ENCODE results near the gene CUL3.
"Not testable (repeated sequence)": the region's sequence is repeated elsewhere in the genome, so short reads cannot be mapped to it uniquely, and the experiment has no call there.

Gene CUL3

DNA sequence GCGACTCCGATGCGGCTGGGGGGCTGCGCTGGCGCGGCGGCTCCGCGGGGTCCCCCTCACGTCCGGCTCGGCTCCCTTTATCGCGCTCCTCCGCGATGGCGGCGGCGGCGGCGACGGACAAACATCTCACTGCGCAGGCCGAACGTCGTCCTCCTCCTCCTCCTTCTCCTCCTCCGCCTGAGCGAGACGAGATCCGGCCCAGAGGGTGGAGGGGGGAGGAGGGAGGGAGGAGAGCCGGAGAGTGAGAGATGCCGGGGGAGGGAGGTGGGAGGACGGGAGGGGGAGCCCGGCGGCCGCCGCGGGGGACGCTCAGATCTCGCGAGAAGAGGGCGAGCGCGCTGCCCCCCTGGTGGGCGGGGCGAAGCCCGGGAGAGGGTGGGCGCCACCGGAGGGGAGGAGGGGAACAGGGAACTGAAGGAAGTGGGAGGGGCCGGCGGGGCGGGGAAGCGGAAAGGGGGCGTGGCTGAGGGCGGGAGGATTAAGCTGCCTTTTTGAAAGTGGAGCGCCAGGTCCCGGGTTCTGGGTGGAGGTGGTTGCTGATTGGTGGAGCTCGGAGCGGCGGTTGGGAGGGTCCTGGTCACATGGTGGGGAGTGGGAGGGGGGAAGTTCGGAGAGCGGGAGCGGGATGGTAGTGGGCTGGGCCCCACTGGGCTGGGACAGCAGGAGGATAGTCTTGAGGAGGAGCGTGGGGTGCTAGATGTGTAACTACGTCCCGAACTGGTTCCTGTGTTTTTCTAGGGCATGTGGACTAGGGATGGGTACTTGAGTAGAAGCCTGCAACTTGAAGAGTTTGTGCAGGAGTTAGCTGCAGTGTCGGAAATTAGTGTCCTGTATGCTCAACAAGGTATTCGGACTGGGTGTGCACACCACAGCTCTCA lies at the start of gene CUL3:
Gene CUL3 (minus strand): TSS at position 153 of the 878 bp plus-strand sequence. CDS start 354 bp downstream, outside the sequence.
- peak; percentile 99 for DNase-seq (ENCODE audit: low spot score)

DNA sequence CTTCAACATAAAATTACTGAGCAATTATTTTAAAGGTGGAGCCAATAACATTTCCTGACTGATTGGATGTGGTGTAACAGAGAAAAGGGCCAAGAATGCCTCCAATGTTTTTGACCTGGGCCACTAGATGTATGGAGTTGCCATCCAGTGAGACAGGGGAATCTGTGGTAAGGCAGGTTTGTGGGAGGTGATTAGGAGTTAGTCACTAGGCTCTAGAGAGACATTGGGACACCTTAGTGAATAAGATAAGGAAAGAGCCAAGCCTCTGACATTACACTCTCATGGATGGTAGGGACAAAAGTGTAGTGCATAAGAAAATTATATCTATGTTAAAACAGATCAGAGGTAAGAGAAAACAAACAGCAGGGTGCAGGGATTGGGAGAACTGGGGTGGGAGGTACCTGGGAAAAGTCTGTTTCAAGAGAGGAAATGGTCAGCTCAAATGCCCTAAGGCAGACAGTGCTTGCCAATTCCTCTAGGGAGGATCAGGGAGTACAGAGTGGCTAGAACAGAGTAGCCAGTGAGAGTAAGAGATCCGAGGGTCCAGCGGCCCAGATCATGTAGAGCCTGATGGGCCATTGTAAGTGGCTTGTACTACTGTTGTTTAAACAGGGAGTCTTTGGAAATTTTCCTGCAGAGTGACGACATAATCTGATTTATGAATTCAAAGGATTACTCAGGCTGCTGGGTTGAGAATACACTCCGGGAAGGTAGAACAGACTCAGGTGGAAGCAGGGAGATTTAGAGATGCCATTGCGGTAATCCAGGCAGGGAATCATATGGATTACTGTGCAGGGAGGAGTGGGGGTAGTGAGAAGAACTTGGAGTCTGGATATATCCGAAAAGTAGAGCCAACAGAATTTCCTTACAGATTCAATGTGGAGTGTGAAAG lies 45.7 kb upstream of the CUL3 start:
- DNase-seq (ENCODE audit: low spot score): no peak

DNA sequence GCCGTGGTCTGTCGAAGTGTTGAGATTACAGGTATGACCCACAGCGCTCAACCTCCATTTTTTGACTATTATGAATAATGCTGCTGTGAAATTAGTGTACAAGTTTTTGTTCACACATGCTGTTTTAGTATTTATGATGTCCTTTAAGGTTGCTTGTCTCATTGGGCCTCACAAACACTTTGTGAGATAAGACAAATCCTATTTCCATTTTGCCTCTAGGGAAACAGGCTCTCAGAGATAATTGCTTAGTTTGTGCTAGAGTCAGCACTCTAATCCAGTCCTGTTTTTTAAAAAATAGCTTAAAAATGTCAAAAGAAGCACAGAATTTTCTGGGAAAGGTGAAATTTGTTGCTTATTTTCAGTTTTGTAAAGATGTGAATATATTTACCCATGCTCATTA lies 43.3 kb upstream of the CUL3 start:
- DNase-seq (ENCODE audit: low spot score): no peak

DNA sequence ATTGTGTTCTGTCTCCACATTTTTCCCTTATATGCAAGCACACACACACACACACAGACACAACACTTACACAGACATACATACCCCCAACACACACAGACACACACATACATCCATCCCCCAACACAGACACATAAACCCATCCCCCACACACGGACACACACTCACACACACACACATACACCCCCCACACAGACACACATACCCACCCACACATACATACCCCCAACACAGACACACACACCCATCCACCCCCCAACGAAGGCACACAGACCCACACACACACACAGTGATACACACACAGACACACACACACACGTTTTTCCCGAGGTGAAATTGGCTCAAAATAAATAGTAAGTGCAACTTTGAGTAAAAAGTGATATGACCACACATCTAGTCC lies 41.6 kb upstream of the CUL3 start:
- no peak for DNase-seq (ENCODE audit: low spot score)

DNA sequence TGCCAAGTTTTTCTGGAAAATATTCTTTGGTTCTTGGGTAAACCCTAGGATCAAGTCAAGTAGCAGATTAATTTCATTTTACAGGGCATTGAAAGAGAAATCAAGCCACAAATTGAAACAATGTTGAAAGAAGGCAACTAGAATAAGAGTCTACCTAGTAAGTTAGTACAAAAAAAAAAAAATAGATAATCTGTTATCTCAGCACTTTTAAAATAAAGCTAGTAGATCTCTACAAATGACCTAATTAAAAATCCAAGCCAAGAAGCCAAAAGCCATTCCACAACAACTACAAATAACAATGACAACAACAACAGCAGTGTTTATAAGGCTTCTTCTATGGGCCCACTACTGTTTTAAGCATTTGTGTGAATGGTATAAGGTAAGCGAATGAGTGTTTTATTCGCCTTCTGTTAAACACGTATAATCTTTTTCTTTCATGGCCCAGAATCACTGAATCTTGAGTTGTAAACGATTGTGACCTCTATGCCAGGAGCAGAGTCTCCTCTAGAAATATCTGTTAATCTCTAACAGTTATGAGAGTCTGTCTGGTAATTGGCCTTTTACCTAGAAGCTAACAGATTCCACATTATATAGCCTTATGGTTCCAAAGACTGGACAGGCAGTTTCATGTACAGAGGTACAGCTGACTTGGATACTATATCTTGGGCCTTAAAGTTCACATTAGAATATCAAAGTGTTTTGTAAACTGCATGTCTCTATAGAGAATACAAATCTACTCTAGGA lies 28.6 kb upstream of the CUL3 start:
- DNase-seq (ENCODE audit: low spot score): no peak

DNA sequence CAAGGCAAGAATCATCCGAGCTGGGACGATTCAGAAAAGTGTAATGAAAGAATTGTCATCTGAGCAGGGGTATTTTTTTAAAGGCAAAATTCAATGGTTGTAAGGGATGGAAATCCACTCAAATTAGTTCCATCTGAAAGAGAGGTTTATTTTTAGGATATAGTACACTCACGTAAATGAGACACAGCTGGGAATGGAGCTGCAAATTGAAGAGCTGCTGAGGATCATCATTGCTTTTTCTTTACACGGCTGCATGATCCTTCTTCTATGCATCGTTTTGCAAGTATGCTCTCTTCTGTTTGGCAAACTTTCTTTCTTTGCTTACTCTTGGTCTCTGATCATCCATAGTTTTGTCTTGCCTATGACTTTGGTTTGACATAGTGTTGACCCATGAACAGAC lies 27.4 kb upstream of the CUL3 start:
- peak; percentile 16 for DNase-seq (ENCODE audit: low spot score)

DNA sequence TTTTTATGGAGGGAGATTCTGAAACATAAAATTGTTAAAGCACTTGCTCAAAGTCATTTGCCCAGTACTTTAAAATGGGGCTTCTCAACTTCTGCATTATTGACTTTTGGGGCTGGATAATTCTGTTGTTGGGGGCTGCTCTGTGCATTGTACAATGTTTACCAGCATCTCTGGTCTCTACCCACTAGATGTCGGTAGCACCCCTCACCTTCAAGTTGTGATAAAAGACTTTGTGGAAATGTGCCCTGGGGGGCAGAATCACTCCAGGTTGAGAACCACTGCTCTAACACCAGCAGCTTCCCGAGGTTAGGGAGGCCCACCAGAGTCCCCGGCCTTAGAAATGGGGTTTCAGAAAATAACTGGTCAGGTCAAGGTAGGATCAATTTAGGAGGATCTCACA lies 26.8 kb upstream of the CUL3 start:
- DNase-seq (ENCODE audit: low spot score): no peak

DNA sequence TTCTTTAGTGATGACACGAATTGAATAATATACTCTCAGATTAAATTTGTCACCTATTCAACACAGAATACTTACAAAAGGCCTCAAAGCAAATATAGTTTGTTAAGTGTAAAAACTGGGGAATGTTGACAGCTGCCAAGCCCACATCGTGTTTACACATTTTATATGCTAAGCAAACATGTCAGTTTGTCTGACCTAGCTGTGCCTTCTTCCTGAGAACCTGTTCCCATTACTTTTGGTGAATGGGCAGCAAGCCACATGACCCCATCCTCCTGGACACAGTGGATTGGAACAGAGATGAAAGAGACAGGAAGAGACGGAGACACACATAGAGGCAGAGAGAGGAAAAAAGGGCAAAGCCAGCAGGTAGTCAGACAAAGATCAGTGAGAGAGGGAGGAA lies 22.9 kb upstream of the CUL3 start:
- no peak for DNase-seq (ENCODE audit: low spot score)

DNA sequence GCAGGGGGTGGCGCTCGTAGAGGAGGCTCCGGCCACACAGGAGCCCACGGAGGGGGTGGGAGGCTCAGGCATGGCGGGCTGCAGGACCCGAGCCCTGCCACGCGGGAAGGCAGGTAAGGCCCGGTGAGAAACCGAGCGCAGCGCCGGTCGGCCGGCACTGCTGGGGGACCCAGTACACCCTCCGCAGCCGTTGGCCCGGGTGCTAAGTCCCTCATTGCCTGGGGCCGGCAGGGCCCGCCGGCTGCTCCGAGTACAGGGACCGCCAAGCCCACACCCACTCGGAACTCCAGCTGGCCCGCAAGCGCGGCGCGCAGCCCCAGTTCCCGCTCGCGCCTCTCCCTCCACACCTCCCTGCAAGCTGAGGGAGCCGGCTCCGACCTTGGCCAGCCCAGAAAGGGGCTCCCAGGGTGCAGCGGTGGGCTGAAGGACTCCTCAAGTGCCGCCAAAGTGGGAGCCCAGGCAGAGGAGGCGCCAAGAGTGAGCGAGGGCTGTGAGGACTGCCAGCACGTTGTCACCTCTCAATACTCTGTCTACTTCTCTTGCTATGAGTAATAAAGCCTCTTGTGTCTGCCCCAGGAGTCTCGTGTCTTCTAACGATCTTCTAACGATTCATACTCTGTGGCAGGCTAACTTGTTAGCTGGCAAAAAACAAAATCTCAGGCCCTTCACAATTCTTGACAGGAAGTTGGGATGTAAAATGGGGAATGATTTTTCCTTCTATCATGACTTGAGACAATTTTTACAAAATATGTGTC lies 18.8 kb upstream of the CUL3 start:
- not testable (repeated sequence) for DNase-seq (ENCODE audit: low spot score)

DNA sequence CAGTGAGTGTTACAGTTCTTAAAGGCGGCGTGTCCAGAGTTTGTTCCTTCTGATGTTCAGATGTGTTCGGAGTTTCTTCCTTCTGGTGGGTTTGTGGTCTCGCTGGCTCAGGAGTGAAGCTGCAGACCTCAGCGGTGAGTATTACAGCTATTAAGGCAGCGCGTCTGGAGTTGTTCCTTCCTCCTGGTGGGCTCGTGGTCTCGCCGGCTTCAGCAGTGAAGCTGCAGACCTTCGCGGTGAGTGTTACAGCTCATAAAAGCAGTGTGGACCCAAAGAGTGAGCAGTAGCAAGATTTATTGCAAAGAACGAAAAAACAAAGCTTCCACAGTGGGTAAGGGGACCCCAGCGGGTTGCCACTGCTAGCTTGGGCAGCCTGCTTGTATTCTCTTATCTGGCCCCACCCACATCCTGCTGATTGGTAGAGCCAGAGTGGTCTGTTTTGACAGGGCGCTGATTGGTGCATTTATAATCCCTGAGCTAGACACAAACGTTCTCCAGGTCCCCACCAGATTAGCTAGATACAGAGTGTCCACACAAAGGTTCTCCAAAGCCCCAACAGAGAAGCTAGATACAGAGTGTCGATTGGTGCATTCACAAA lies 17.7 kb upstream of the CUL3 start:
- not testable (repeated sequence) for DNase-seq (ENCODE audit: low spot score)

DNA sequence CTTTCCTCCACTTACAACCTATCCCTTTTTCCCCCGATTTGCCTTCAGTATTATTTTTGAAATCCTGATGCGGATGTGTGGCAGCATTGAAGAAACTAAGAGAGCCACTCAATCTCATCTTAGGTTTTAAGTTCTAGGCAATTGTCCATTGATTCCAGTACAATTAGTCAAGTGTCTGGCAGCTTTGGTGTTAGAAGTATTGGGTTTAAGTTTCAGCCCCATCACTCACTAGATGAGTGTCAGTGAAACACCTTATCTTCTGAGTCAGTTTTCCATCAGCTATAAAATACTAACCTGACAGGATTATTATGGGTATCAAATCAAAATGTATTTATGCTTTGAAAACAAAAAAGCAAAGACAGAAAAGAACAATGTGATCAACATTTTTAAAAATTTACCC lies 16.8 kb upstream of the CUL3 start:
- DNase-seq (ENCODE audit: low spot score): no peak

DNA sequence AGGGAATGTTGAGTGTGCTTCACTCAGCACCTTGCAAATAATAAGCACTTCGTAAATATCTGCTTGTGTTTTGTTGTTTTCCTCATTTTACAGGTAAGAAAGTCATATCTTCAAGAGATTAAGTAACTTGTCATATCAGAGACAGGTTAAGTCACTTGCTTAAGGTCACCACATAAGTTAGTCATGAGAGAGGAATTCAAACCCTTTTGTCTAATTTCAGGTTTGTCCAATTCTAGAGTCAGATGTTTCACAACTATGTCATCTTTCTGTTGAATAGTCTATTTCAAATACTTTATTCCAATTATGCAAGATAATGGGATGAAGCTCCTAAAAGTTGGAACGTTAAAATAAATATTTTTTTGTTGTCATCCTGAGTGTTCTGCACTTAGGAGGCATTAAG lies 13.5 kb upstream of the CUL3 start:
- no peak for DNase-seq (ENCODE audit: low spot score)

DNA sequence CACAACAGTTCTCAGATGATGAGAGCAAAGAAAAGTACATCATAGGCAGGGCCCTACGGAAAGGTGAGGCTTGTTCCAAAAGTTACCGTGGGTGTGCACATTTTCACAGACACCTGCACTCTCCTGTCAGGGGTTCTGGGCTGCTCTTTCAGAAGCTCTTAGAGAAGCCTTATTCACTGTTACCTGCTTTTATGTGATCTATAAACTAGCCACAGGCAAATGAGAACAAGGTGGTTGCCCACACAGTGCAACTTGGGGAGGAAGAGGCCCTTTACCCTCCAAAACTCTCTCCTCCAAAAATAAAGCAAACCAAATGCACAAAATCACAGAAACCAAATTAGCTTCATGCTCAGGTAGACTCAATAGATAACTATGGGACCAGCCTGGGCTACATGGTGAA lies 11.1 kb upstream of the CUL3 start:
- DNase-seq (ENCODE audit: low spot score): no peak

DNA sequence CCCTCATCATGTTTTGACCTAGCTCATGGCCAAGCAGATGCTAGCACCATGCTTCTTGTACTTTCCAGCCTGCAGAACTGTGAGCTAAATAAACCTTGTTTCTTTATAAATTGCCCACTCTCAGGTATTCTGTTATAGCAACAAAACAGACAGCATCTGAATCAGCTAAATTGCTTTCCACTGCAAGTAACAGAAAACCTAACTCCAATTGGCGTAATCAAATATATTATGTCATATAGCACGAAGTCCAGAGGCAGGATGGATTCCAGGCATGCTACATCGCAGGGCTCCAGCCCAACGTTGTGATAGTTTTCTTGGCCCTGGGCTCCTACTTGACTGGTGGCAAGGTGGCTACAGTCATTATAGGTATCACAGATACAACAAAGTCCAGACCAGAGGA lies 10.4 kb upstream of the CUL3 start:
- DNase-seq (ENCODE audit: low spot score): no peak

DNA sequence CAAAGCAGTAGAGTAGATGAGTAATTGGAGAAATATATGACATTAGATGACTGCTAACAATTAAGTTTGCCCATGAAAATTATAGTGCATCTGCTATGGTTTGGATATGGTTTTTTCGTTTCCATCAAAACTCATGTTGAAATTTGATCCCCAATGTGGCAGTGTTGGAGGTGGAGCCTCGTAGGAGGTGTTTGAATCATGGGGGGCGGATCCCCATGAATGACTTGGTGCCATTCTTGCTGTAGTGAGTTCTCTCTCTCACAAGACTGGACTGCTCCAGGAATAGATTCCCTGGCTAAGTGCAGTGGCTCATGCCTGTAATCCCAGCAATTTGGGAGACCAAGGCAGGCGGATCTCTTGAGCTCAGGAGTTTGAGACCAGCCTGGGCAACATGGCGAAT lies 9.7 kb upstream of the CUL3 start:
- DNase-seq (ENCODE audit: low spot score): no peak

DNA sequence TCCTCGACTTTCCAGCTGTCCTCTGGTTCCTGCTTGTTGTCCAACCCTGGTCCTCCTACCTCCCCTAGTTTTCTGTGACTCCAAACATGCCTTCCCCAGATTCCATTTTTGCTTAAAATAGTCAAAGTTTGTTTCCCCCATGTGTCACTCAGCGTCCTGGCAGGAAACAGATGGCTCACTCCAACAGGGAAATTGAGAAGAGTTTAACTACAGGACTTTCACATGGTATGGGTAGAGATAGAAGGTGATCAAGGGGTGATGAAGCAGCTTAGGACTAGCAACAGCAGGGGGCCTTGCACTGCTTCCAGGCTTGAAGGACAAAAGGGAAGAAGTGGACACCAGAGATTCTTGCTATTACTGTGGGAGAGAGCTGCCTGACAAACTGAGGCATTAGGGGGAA lies 6.1 kb upstream of the CUL3 start:
- no peak for DNase-seq (ENCODE audit: low spot score)

DNA sequence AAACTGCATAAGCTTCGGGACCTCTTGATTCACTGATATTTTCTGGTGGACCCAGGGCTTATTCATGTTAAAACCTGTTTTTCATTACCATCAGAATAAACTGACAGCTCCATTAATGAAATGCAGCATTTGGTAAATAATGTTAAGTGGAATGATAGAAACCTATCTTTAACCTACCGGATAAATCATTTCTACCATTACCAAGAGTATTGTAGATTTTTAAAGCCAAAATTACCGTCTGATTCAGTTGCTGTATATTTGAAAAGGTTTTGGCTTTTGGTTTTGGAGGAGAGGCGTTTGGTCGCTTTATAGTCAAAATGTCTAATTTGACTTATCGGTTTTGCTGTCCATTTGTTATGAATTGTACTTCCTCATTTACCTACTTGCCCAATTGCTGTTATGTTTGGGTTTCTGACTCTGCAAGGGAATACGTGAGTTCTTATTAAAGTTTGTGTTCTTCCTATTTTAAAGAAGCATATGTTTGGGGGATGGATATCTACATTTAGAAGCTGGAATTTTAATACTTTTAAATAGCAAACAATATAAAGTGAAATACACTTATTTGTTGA lies 1.0 kb upstream of the CUL3 start:
- no peak for DNase-seq (ENCODE audit: low spot score)

DNA sequence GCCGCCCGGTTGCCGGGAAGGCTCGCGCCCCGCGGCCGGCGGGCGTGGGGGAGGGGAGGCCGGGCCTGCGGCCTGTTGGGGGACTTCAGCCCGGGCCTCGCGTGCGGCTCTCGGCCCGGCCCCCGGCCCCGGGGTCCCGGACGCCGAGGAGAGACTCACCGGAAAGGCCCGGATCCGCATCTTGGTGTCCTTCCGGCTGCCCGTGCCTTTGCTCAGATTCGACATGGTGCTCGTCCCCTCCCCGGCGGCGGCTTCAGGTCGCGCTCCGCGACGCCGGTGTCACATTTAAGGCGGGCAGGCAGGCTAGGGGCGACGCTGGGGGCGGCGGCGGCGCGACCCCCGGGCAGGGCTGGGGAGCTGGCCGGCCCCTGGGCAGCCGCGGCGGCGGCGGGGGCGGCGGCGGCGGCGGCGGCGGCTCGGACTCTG lies 365 bp downstream of the CUL3 start:
- peak; percentile 21 for DNase-seq (ENCODE audit: low spot score)

DNA sequence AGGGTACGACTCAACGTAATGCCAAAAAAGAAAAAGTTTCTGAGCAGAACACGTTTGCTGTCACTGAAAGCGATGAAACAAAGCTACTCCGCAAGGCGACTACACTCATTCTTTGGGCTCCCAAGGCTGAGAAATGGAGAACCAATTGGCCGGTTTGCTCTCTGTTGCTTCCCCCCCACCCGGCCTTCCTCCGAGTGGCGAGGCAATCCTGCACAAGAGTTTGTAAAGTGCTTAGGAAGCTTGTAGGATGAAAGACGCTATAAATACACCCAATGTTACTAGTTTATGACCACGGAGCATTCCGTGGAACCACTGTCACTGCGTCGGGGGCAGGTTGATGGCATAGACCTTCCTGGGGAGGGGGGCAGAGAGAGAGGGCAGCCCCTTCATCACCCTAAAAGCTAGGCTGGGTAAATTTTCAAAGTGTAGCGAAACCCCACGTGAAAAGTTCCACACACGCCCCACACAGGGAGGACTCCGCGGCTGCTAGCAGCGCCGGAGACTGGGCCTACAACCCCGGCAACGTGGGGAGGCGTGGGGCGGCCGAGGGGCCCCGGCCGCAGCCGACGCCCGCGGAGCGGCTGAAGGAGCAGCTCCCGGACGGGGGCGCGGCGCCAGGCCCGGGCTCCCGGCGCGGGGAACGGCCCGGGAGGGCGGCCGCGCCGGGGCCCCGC lies 915 bp downstream of the CUL3 start:
- peak; percentile 20 for DNase-seq (ENCODE audit: low spot score)

DNA sequence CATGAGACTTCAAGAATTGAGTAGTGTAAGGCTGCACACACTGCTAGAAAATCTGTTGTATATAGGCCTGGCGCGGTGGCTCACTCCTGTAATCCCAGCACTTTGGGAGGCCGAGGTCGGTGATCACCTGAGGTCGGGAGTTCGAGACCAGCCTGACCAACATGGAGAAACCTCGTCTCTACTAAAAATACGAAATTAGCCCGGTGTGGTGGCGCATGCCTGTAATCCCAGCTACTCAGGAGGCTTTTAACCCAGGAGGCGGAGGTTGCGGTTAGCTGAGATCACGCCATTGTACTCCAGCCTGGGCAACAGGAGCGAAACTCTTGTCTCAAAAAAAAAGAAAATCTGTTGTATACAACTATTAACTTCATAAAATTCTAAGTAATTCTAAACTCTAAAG lies 2.1 kb downstream of the CUL3 start:
- not testable (repeated sequence) for DNase-seq (ENCODE audit: low spot score)
